Mesendoderm (in vitro differentiated cells): ENCODE measurements around the gene CARMIL1.

Experiments
- DNase-seq: peaks from one replicate; pipeline ENCODE4 v3.0.0; 2013
- H2AK5ac ChIP-seq: 2 replicates; pipeline ENCODE4 v1.6.1; 2013; ENCODE audit warnings: low read length, inconsistent platforms
- H2BK120ac ChIP-seq: 2 replicates; pipeline ENCODE4 v1.6.1; 2013; ENCODE audit warnings: low read depth, mild to moderate bottlenecking, low read length, moderate library complexity, mixed read lengths
- H2BK15ac ChIP-seq: replicated peaks from 2 replicates; pipeline ENCODE4 v1.6.1; 2013; ENCODE audit warnings: low read depth, mild to moderate bottlenecking, moderate library complexity
- H2BK5ac ChIP-seq: 2 replicates; pipeline ENCODE4 v1.6.1; 2013; ENCODE audit warnings: low read length, inconsistent platforms
- H3K18ac ChIP-seq: 2 replicates; pipeline ENCODE4 v1.6.1; 2013; ENCODE audit warnings: mild to moderate bottlenecking, low read length, mixed read lengths
- H3K23ac ChIP-seq: one replicate; pipeline ENCODE4 v1.6.1; 2013; ENCODE audit warnings: low read length
- H3K27ac ChIP-seq: 2 replicates; pipeline ENCODE4 v1.5.1; 2013; ENCODE audit warnings: low read depth, mild to moderate bottlenecking, inconsistent platforms, low read length, moderate library complexity
- H3K27me3 ChIP-seq: 2 replicates; pipeline ENCODE4 v1.6.1; 2013; ENCODE audit warnings: low read length, control low read depth, mild to moderate bottlenecking, inconsistent platforms; ENCODE audit not compliant: insufficient read depth, poor library complexity
- H3K36me3 ChIP-seq: 2 replicates; pipeline ENCODE4 v1.6.1; 2013; ENCODE audit warnings: low read length, inconsistent platforms; ENCODE audit not compliant: control insufficient read depth, insufficient read depth
- H3K4ac ChIP-seq: one replicate; pipeline ENCODE4 v1.6.1; 2013; ENCODE audit warnings: low read depth, mild to moderate bottlenecking, low read length, moderate library complexity
- H3K4me1 ChIP-seq: 2 replicates; pipeline ENCODE4 v1.6.1; 2013; ENCODE audit warnings: low read depth, low read length, inconsistent platforms; ENCODE audit not compliant: control insufficient read depth
- H3K4me2 ChIP-seq: 2 replicates; pipeline ENCODE4 v1.6.1; 2013; ENCODE audit warnings: low read length
- H3K4me3 ChIP-seq: 2 replicates; pipeline ENCODE4 v1.5.1; 2013; ENCODE audit warnings: mild to moderate bottlenecking, low read length
- H3K56ac ChIP-seq: one replicate; pipeline ENCODE4 v1.6.1; 2013; ENCODE audit warnings: low read length
- H3K79me1 ChIP-seq: 2 replicates; pipeline ENCODE4 v1.6.1; 2013; ENCODE audit warnings: low read length, inconsistent platforms
- H3K79me2 ChIP-seq: 2 replicates; pipeline ENCODE4 v1.6.1; 2013; ENCODE audit warnings: mild to moderate bottlenecking, low read length; ENCODE audit not compliant: control insufficient read depth, insufficient read depth
- H3K9ac ChIP-seq: 2 replicates; pipeline ENCODE4 v1.6.1; 2013; ENCODE audit warnings: low read length, inconsistent platforms
- H4K5ac ChIP-seq: one replicate; pipeline ENCODE4 v1.6.1; 2013; ENCODE audit warnings: low read length
- H4K8ac ChIP-seq: one replicate; pipeline ENCODE4 v1.6.1; 2013; ENCODE audit warnings: low read depth, mild to moderate bottlenecking, control low read depth, low read length, moderate library complexity
- WGBS: extraction: QIAGEN DNeasy Blood & Tissue Kit; methylation state at CpG from one replicate; pipeline ENCODE4 v1.1.7; 2013; ENCODE audit warnings: low lambda C conversion rate, missing lambda C conversion rate; ENCODE audit not compliant: insufficient coverage; ENCODE audit errors: extremely low coverage; 5-methylcytosine and 5-hydroxymethylcytosine counted together

Gene CARMIL1

GRCh38 chr6:25405442-25405841 is 126.3 kb downstream of the CARMIL1 start:
- no peak overlapping the region for H3K23ac ChIP-seq
- no peaks in the 10 kb centered on the region for H3K36me3 ChIP-seq
- WGBS = no CpG with 5 or more reads among the region's 1 CpG
- H3K9ac ChIP-seq = no peak overlapping the region
- H4K8ac ChIP-seq = no peak overlapping the region
- no peak overlapping the region for H2BK120ac ChIP-seq
- H3K27me3 ChIP-seq = no peaks in the 10 kb centered on the region
- no peak overlapping the region for H2BK15ac ChIP-seq
- no peak overlapping the region for H3K27ac ChIP-seq
- H3K56ac ChIP-seq = no peak overlapping the region
- peaks cover 6% of the 10 kb centered on the region for H3K4me1 ChIP-seq
- no peak overlapping the region for H3K18ac ChIP-seq
- no peak overlapping the region for H2AK5ac ChIP-seq
- no peak overlapping the region for H4K5ac ChIP-seq
- peaks cover 4% of the 10 kb centered on the region for H3K79me1 ChIP-seq
- no peak overlapping the region for H3K4ac ChIP-seq
- no peak overlapping the region for H3K4me3 ChIP-seq
- H2BK5ac ChIP-seq = no peak overlapping the region
- no peak overlapping the region for H3K4me2 ChIP-seq
- DNase-seq = no peak
- no peaks in the 10 kb centered on the region for H3K79me2 ChIP-seq

- no peak overlapping the region for H3K4ac ChIP-seq
- no peak overlapping the region for H3K56ac ChIP-seq
- peaks cover 6% of the 10 kb centered on the region for H3K4me1 ChIP-seq
- no peak overlapping the region for H2BK5ac ChIP-seq
- H4K8ac ChIP-seq = no peak overlapping the region
- no peak overlapping the region for H4K5ac ChIP-seq
- H2BK15ac ChIP-seq = no peak overlapping the region
- no peak overlapping the region for H3K27ac ChIP-seq
- H3K4me2 ChIP-seq = no peak overlapping the region
- peaks cover 4% of the 10 kb centered on the region for H3K79me1 ChIP-seq
- WGBS = no CpG with 5 or more reads among the region's 3 CpGs
- DNase-seq = no peak
- no peak overlapping the region for H3K18ac ChIP-seq
- H3K23ac ChIP-seq = no peak overlapping the region
- no peak overlapping the region for H2BK120ac ChIP-seq
- no peaks in the 10 kb centered on the region for H3K27me3 ChIP-seq
- no peak overlapping the region for H3K9ac ChIP-seq
- H3K79me2 ChIP-seq = no peaks in the 10 kb centered on the region
- no peaks in the 10 kb centered on the region for H3K36me3 ChIP-seq
- no peak overlapping the region for H2AK5ac ChIP-seq
- H3K4me3 ChIP-seq = no peak overlapping the region
These were observed 128.3 kb downstream of the CARMIL1 start for GRCh38 chr6:25407431-25407830.

DNA sequence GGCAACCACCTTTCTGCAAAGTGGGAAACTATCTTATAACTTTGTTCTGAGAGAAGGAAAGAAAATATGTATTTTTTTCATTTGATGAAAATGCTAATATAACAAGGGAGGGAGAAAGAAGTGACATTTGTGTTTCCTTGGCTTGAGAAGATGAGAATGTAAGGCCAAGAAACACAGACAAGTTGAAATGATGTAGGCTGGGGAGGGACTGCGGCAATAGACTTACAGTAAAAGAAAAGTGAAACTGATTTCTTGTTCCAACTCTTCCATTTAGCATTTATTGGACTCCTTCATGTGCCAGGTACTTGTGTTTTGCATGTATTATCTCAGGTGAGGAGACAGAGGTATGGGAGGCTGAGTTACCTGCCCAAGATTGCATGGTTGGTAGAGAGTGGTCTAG is 130.9 kb downstream of the CARMIL1 start:
- H4K8ac ChIP-seq = no peak overlapping the region
- H3K4me2 ChIP-seq = no peak overlapping the region
- H2BK120ac ChIP-seq = no peak overlapping the region
- H3K18ac ChIP-seq = peak overlapping the region; percentile 12
- no peaks in the 10 kb centered on the region for H3K27me3 ChIP-seq
- H3K23ac ChIP-seq = no peak overlapping the region
- H3K36me3 ChIP-seq = no peaks in the 10 kb centered on the region
- DNase-seq = no peak
- no CpG with 5 or more reads among the region's 1 CpG for WGBS
- H3K4ac ChIP-seq = no peak overlapping the region
- H2BK5ac ChIP-seq = no peak overlapping the region
- H3K4me1 ChIP-seq = peaks cover 6% of the 10 kb centered on the region
- no peaks in the 10 kb centered on the region for H3K79me2 ChIP-seq
- H3K56ac ChIP-seq = no peak overlapping the region
- peaks cover 3% of the 10 kb centered on the region for H3K79me1 ChIP-seq
- H3K9ac ChIP-seq = no peak overlapping the region
- H3K4me3 ChIP-seq = no peak overlapping the region
- H2BK15ac ChIP-seq = no peak overlapping the region
- H2AK5ac ChIP-seq = no peak overlapping the region
- no peak overlapping the region for H3K27ac ChIP-seq
- H4K5ac ChIP-seq = no peak overlapping the region

- Histone ChIP-seq H3K4me2 (no peak overlapping the region), H3K79me1 (peaks cover 2% of the 10 kb centered on the region), H3K23ac (no peak overlapping the region), H3K36me3 (no peaks in the 10 kb centered on the region), H4K5ac (no peak overlapping the region), H2AK5ac (no peak overlapping the region), H3K4ac (no peak overlapping the region), H4K8ac (no peak overlapping the region), H3K79me2 (peaks cover 4% of the 10 kb centered on the region), H2BK15ac (no peak overlapping the region), H3K4me1 (peaks cover 6% of the 10 kb centered on the region), H3K9ac (no peak overlapping the region), H3K56ac (no peak overlapping the region), H3K4me3 (no peak overlapping the region), H3K18ac (no peak overlapping the region), H2BK120ac (no peak overlapping the region), H2BK5ac (no peak overlapping the region), H3K27me3 (no peaks in the 10 kb centered on the region), H3K27ac (no peak overlapping the region)
- no CpG with 5 or more reads among the region's 7 CpGs for WGBS
- DNase-seq = no peak
These were observed 132.3 kb downstream of the CARMIL1 start for GRCh38 chr6:25411316-25411950.

- H3K79me2 ChIP-seq = peaks cover 4% of the 10 kb centered on the region
- H3K36me3 ChIP-seq = no peaks in the 10 kb centered on the region
- H3K4me3 ChIP-seq = no peak overlapping the region
- H2BK120ac ChIP-seq = no peak overlapping the region
- H3K4me2 ChIP-seq = no peak overlapping the region
- H3K27ac ChIP-seq = no peak overlapping the region
- no peak overlapping the region for H3K56ac ChIP-seq
- H2BK5ac ChIP-seq = no peak overlapping the region
- DNase-seq = no peak
- no peak overlapping the region for H3K18ac ChIP-seq
- no CpG with 5 or more reads among the region's 1 CpG for WGBS
- H3K79me1 ChIP-seq = peaks cover 5% of the 10 kb centered on the region
- peaks cover 2% of the 10 kb centered on the region for H3K4me1 ChIP-seq
- H4K5ac ChIP-seq = no peak overlapping the region
- no peak overlapping the region for H3K4ac ChIP-seq
- no peak overlapping the region for H3K9ac ChIP-seq
- H4K8ac ChIP-seq = no peak overlapping the region
- H3K23ac ChIP-seq = no peak overlapping the region
- H3K27me3 ChIP-seq = no peaks in the 10 kb centered on the region
- H2BK15ac ChIP-seq = no peak overlapping the region
- H2AK5ac ChIP-seq = no peak overlapping the region
These were observed 134.2 kb downstream of the CARMIL1 start for GRCh38 chr6:25413207-25413905.
